ENCODE data around the gene PITX3.
"Not testable (repeated sequence)": the region's sequence is repeated elsewhere in the genome, so short reads cannot be mapped to it uniquely, and the experiment has no call there.

Gene PITX3

DNA sequence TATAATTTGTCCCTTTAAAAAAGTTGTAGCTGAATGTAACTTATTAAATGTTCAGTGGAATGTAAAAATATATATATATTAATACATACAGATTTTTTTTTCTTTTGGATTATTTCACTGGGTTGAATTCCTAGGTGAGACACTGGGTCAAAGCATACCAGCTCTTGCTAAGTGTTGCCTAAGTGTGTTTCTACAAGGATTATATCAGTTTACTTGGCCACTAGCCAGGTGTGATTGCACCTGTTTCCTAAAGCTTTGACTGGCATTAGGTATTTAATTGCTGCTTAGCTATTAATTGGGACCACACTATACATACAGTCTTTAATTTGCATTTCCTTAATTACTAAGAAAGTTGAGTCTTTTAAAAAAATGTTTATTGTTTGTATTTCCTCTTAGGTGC lies 20.7 kb downstream of the PITX3 start:
- TF ChIP-seq, protein P1, sequence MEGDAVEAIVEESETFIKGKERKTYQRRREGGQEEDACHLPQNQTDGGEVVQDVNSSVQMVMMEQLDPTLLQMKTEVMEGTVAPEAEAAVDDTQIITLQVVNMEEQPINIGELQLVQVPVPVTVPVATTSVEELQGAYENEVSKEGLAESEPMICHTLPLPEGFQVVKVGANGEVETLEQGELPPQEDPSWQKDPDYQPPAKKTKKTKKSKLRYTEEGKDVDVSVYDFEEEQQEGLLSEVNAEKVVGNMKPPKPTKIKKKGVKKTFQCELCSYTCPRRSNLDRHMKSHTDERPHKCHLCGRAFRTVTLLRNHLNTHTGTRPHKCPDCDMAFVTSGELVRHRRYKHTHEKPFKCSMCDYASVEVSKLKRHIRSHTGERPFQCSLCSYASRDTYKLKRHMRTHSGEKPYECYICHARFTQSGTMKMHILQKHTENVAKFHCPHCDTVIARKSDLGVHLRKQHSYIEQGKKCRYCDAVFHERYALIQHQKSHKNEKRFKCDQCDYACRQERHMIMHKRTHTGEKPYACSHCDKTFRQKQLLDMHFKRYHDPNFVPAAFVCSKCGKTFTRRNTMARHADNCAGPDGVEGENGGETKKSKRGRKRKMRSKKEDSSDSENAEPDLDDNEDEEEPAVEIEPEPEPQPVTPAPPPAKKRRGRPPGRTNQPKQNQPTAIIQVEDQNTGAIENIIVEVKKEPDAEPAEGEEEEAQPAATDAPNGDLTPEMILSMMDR (IDR thresholded peaks at IDR 0.05; ENCODE audit: borderline replicate concordance, insufficient read depth, low read depth, low read length) = no peak
- no peak overlapping the region for H3K4me3 ChIP-seq (ENCODE audit: low read depth, low read length)

DNA sequence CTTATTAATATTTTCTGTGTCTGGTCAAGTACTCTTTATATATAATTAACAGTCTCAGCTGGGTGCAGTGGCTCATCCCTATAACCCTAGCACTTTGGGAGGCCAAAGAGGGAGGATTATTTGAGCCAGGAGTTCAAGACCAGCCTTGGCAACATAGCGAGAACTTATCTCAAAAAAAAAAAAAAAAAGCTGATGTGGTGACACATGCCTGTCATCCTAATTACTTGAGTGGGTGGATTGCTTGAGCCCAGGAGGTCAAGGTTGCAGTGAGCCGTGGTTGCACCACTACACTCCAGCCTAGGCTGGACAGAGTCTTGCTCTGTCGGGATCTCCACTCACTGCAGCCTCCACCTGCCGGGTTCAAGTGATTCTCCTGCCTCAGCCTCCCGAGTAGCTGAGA lies 21.9 kb downstream of the PITX3 start:
- TF ChIP-seq, protein P1 (IDR thresholded peaks at IDR 0.05; ENCODE audit: borderline replicate concordance, insufficient read depth, low read depth, low read length) = no peak
- H3K4me3 ChIP-seq (ENCODE audit: low read depth, low read length) = no peak overlapping the region

DNA sequence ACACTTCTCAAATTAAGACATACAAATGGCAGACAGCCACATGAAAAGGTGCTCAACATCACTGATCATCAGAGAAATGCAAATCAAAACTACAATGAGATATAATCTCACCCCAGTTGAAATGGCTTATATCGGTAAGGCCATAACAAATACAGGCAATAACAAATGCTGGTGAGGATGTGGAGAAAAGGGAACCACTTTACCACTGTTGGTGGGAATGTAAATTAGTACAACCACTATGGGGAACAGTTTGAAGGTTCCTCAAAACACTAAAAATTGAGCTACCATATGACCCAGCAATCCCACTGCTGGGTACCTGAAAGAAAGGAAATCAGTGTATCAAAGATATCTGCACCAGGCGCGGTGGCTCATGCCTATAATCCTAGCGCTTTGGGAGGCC lies 27.7 kb downstream of the PITX3 start:
- H3K4me3 ChIP-seq (ENCODE audit: low read depth, low read length) = not testable (repeated sequence)

DNA sequence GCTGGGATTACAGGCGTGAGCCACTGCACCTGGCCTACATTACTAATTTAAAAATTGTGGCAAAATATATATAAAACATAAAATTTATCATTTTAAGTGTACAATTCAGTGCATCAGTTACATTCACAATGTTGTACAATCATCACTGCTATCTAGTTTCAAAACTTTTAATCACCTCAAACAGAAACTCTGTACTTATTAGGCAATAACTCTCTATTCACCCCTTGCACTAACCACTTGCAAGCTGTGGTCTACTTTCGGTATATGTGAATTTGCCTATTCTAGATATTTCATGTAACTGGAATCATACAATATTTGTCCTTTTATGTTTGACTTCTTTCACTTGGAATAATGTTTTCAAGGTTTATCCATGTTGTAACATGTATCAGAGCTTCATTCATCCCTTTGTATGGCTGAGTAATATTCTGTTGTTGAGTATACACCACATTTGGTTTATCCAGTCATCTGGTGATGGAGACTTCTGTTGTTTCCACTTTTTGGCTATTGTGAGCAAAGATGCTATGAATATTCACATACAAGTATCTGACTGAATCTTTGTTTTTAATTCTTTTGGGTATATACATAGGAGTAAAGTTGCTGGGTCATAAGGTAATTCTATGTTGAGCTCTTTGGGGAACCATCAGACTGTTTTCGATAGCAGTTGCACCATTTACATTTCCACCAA lies 29.6 kb downstream of the PITX3 start:
- TF ChIP-seq, protein P1 (IDR thresholded peaks at IDR 0.05; ENCODE audit: borderline replicate concordance, insufficient read depth, low read depth, low read length) = no peak
- no peak overlapping the region for H3K4me3 ChIP-seq (ENCODE audit: low read depth, low read length)

DNA sequence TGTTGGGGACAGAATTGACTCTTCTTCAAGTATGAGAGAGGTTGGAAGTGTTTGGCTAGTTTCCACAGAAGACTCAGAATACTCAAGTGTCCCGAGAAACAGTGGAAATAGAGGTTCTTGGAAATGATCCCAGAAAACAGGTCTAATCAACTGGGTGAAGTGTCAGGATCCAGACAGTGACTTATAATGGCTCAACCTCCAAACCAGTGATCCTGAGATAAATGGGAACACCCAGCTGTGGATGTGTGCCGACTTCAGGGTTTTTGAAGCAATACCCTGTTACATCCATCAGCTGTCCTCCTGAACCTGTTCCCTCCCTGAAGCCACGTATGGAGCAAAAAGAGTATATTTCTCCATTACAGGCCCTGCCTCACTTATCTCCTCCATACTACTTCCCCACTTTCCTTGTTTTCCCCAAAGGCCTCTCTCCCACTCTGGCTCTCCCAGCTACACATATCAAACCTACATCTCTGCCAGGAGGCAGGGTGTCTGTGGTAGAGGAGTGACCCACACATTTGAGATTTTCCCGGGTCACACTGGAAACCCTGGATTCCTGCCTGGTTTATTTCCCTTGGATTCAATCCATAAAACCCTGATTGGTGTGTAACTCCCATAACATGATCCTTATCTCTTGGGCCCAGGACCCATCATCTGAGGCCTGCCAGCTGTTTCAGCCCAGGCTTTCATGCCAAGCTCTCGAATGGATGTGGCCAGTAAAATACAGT lies 32.8 kb downstream of the PITX3 start:
- H3K4me3 ChIP-seq (ENCODE audit: low read depth, low read length) = no peak overlapping the region

DNA sequence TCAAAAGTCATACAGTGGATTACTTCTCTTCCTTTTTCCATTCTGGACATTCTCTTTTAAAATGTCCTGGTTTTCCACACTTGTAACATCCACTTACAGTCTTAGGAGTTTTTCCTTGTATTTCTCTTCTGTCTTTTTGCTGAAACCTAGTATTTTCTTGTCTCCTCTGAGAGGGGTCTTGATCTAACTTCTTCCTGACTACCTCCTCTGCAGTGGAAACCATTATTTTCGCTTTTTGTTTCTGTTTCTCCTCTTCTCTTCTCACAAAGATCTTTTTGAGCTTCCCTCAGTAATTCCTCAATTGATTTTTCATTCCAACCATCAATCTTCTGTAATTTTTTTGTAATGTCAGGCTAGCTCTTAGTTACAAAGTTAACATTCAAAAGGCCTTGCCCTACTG lies 38.9 kb downstream of the PITX3 start:
- TF ChIP-seq, protein P1 (IDR thresholded peaks at IDR 0.05; ENCODE audit: borderline replicate concordance, insufficient read depth, low read depth, low read length) = no peak
- no peak overlapping the region for H3K4me3 ChIP-seq (ENCODE audit: low read depth, low read length)

More for the DNA sequence above, 32.8 kb downstream of the PITX3 start:
- TF ChIP-seq, protein P1 (IDR thresholded peaks at IDR 0.05; ENCODE audit: borderline replicate concordance, insufficient read depth, low read depth, low read length) = no peak

DNA sequence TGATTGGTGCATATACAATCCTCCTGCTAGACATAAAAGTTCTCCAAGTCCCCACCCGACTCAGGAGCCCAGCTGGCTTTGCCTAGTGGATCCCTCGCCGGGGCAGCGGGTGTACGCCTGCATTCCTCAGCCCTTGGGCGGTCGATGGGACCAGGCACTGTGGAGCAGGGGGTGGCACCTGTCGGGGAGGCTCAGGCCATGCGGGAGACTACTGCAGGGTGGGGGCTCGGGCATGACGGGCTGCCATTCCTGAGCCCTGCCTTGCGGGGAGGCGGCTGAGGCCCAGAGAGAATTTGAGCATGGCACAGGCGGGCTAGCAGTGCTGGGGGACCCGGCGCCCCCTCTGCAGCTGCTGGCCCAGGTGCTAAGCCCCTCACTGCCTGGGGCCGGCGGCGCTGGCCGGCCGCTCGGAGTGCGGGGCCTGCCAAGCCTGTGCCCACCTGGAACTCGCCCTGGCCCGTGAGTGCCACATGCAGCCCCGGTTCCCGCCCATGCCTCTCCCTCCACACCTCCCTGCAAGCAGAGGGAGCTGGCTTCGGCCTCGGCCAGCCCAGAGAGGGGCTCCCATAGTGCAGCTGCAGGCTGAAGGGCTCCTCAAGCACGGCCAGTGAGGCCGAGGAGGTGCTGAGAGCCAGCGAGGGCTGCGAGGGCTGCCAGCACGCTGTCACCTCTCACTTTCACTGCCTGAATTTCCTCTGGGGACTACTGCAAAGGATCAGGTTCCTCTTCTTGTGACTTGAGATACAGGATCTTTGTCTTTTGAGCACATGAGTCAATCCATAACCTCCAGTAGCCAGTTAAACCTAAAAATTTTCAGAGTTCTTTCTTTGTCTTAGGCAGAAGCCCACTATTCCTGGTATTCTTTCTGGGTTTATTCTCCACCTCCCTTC lies 40.3 kb downstream of the PITX3 start:
- no peak overlapping the region for H3K4me3 ChIP-seq (ENCODE audit: low read depth, low read length)
- TF ChIP-seq, protein P1 (IDR thresholded peaks at IDR 0.05; ENCODE audit: borderline replicate concordance, insufficient read depth, low read depth, low read length) = no peak

Measured in GM12875 (cell line).